Caco-2 (cell line): ENCODE measurements around the gene FAM9A. TPM values are rescaled to one million over a fixed set of nuclear protein-coding genes. Genes with fewer than 3 reads are reported as not detected.

Experiments used
- BruUV-seq: library from RNA; stranded (reverse); fragments of 400-500 nt; replicated peaks from 2 replicates; lab custom pipeline; 2021; lab: Mats Ljungman, UMichigan
- CTCF ChIA-PET: fragments of 300-600 bp; sonication (Branson Sonifier 250); formaldehyde crosslinking; loops from one replicate; lab custom pipeline; 2022; ENCODE audit warnings: antibody characterized with exemption; lab: Charles Lee
- POLR2A ChIA-PET: fragments of 300-600 bp; sonication (Branson Sonifier 250); formaldehyde crosslinking; loops from one replicate; lab custom pipeline; 2022; ENCODE audit warnings: antibody characterized with exemption; lab: Charles Lee
- DNase-seq, 2 experiments: peaks; one replicate each; pipeline versions ENCODE4 v3.0.0 to v3.0.0-alpha.2; 2020 to 2022
- H3K27me3 ChIP-seq: replicated peaks from 2 replicates; pipeline ENCODE4 v1.6.0; 2011; ENCODE audit warnings: low read length; ENCODE audit not compliant: control insufficient read depth, insufficient read depth
- H3K36me3 ChIP-seq: 2 replicates; pipeline ENCODE4 v1.5.1; 2011; ENCODE audit warnings: low read length; ENCODE audit not compliant: control insufficient read depth, insufficient read depth
- H3K4me1 ChIP-seq: fragments of 250-450 bp; sonication (Bioruptor Pico); 2 replicates; pipeline ENCODE4 v1.5.1; 2020; ENCODE audit warnings: mild to moderate bottlenecking
- H3K4me3 ChIP-seq: 2 replicates; pipeline ENCODE4 v1.5.1; 2011; ENCODE audit warnings: low read depth, mild to moderate bottlenecking, control low read depth, low read length
- H3K9me3 ChIP-seq: fragments of 250-450 bp; sonication (Bioruptor Pico); 2 replicates; pipeline ENCODE4 v1.5.1; 2020; ENCODE audit warnings: mild to moderate bottlenecking, moderate library complexity
- H3K27ac Mint-ChIP-seq: one replicate; pipeline ENCODE4 v1.8.0; 2022; ENCODE audit warnings: mixed read lengths; ENCODE audit not compliant: unreplicated experiment
- H3K27me3 Mint-ChIP-seq: one replicate; pipeline ENCODE4 v1.8.0; 2022; ENCODE audit warnings: mixed read lengths; ENCODE audit not compliant: insufficient read depth, unreplicated experiment
- H3K36me3 Mint-ChIP-seq: one replicate; pipeline ENCODE4 v1.8.0; 2022; ENCODE audit warnings: mild to moderate bottlenecking, mixed read lengths; ENCODE audit not compliant: insufficient read depth, unreplicated experiment
- H3K4me1 Mint-ChIP-seq: one replicate; pipeline ENCODE4 v1.8.0; 2022; ENCODE audit warnings: low read depth, mixed read lengths; ENCODE audit not compliant: unreplicated experiment
- H3K4me3 Mint-ChIP-seq: one replicate; pipeline ENCODE4 v1.8.0; 2022; ENCODE audit warnings: mild to moderate bottlenecking, moderate library complexity, mixed read lengths; ENCODE audit not compliant: unreplicated experiment
- H3K9me3 Mint-ChIP-seq: one replicate; pipeline ENCODE4 v1.8.0; 2022; ENCODE audit warnings: mixed read lengths; ENCODE audit not compliant: unreplicated experiment
- CTCF ChIP-seq, 2 experiments: fragments of 200-600 bp in 1 of 2; IDR thresholded peaks; 1 replicate in 1 of 2; 2 replicates in 1 of 2; pipeline versions ENCODE4 v1.5.1 to v1.8.0; 2011 to 2022; ENCODE audit warnings: antibody characterized with exemption in 1 of 2, control low read depth in 1 of 2, inconsistent platforms in 1 of 2, low read depth in 1 of 2, low read length in 1 of 2, mild to moderate bottlenecking in 1 of 2, moderate library complexity in 1 of 2; ENCODE audit not compliant: insufficient read depth in 1 of 2, severe bottlenecking in 1 of 2, unreplicated experiment in 1 of 2
- intact Hi-C: fragments of 100-400 bp; cut with micrococcal nuclease; formaldehyde crosslinking; loops from one replicate; pipeline ENCODE4 v1.10.0; 2022; ENCODE audit not compliant: unreplicated experiment
- total RNA-seq: library from RNA; stranded (reverse); gene quantifications from 2 replicates; pipeline ENCODE4 v1.2.3, GENCODE V29; 2022

FAM9A gene
- total RNA-seq, 1 experiment from 2014 or later = not detected

DNA sequence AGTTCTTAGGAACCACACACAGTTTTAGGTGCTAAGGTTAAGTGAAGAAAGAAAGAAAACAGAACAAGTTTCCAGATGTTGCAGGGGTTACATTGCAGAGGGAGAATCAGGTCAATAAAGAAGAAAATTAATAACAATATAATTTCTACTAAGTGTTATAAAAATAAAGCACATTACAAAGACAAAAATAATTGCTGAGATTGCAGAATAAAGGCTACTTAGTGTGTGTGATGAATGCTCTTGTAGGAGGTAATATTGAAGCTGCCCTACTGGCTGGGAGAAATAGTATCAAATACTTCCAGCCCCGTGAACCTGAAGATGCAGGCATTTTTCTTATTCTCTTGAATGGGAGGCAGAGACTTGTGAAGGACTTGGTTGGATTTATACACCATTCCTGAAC, 33.2 kb upstream of the FAM9A start:
- H3K27me3 Mint-ChIP-seq = no peaks in the 10 kb centered on the region

GRCh38 chrX:8832582-8833378, 31.6 kb upstream of the FAM9A start:
- POLR2A ChIA-PET = no interaction called here
- intact Hi-C loops = no loop called here
- H3K36me3 Mint-ChIP-seq = peaks cover 5% of the 10 kb centered on the region
- Histone ChIP-seq H3K4me1 (no peaks in the 10 kb centered on the region), H3K27me3 (no peaks in the 10 kb centered on the region), H3K4me3 (no peak overlapping the region), H3K36me3 (no peaks in the 10 kb centered on the region), H3K9me3 (no peaks in the 10 kb centered on the region)
- H3K27ac Mint-ChIP-seq = no peak overlapping the region
- no peaks in the 10 kb centered on the region for H3K27me3 Mint-ChIP-seq
- CTCF ChIA-PET = no interaction called here
- H3K9me3 Mint-ChIP-seq = no peaks in the 10 kb centered on the region
- DNase-seq = no peak
- no TSS peak for BruUV-seq
- H3K4me1 Mint-ChIP-seq = no peaks in the 10 kb centered on the region
- TF ChIP-seq CTCF (IDR thresholded peaks at IDR 0.05; ENCODE audit: insufficient read depth in 1 of 2, low read depth in 1 of 2, low read length in 1 of 2, severe bottlenecking in 1 of 2, unreplicated experiment in 1 of 2) = no peak
- H3K4me3 Mint-ChIP-seq = no peak overlapping the region

More for the DNA sequence above, 33.2 kb upstream of the FAM9A start:
- no peaks in the 10 kb centered on the region for H3K27me3 ChIP-seq
- peaks cover 5% of the 10 kb centered on the region for H3K36me3 Mint-ChIP-seq
- H3K4me3 ChIP-seq = no peak overlapping the region
- H3K9me3 Mint-ChIP-seq = no peaks in the 10 kb centered on the region
- no peaks in the 10 kb centered on the region for H3K36me3 ChIP-seq
- ChIA-PET CTCF (no interaction called here), POLR2A (no interaction called here)
- H3K4me1 Mint-ChIP-seq = no peaks in the 10 kb centered on the region
- no TSS peak for BruUV-seq
- H3K27ac Mint-ChIP-seq = no peak overlapping the region
- no peaks in the 10 kb centered on the region for H3K9me3 ChIP-seq
- no peaks in the 10 kb centered on the region for H3K4me1 ChIP-seq
- intact Hi-C loops = no loop called here
- TF ChIP-seq CTCF (IDR thresholded peaks at IDR 0.05; ENCODE audit: insufficient read depth in 1 of 2, low read depth in 1 of 2, low read length in 1 of 2, severe bottlenecking in 1 of 2, unreplicated experiment in 1 of 2) = no peak
- H3K4me3 Mint-ChIP-seq = no peak overlapping the region
- no peak for DNase-seq

GRCh38 chrX:8823698-8824097, 22.5 kb upstream of the FAM9A start:
- intact Hi-C loops = loop anchor here (5.0 kb wide), 1 partner anchor 884 kb away; no protein-coding TSS in a partner anchor
- no peak for DNase-seq
- no TSS peak for BruUV-seq

More at GRCh38 chrX:8823698-8824097, 22.5 kb upstream of the FAM9A start:
- Histone ChIP-seq H3K4me1 (no peaks in the 10 kb centered on the region), H3K36me3 (no peaks in the 10 kb centered on the region), H3K27me3 (no peaks in the 10 kb centered on the region), H3K4me3 (no peak overlapping the region), H3K9me3 (no peaks in the 10 kb centered on the region)
- no peak for TF ChIP-seq CTCF (IDR thresholded peaks at IDR 0.05; ENCODE audit: insufficient read depth in 1 of 2, low read depth in 1 of 2, low read length in 1 of 2, severe bottlenecking in 1 of 2, unreplicated experiment in 1 of 2)
- Mint-ChIP-seq H3K36me3 (no peaks in the 10 kb centered on the region), H3K9me3 (no peaks in the 10 kb centered on the region), H3K4me3 (no peak overlapping the region), H3K27ac (no peak overlapping the region), H3K27me3 (no peaks in the 10 kb centered on the region), H3K4me1 (no peaks in the 10 kb centered on the region)
- ChIA-PET CTCF (no interaction called here), POLR2A (no interaction called here)
